CD4-positive, alpha-beta T cell treated with Interleukin-17A for 4 hours (primary cell): ENCODE data around the gene PPIL1.
"Not testable (repeated sequence)": the region's sequence is repeated elsewhere in the genome, so short reads cannot be mapped to it uniquely, and the experiment has no call there.

Experiments used
- DNase-seq: peaks from one replicate; pipeline ENCODE4 v3.0.0-alpha.2; 2020; ENCODE audit warnings: mixed read lengths

PPIL1 gene

GRCh38 chr6:36814249-36814648 lies 60.4 kb downstream of the PPIL1 start:
- no peak for DNase-seq

GRCh38 chr6:36813526-36813925 lies 61.1 kb downstream of the PPIL1 start:
- no peak for DNase-seq

DNA sequence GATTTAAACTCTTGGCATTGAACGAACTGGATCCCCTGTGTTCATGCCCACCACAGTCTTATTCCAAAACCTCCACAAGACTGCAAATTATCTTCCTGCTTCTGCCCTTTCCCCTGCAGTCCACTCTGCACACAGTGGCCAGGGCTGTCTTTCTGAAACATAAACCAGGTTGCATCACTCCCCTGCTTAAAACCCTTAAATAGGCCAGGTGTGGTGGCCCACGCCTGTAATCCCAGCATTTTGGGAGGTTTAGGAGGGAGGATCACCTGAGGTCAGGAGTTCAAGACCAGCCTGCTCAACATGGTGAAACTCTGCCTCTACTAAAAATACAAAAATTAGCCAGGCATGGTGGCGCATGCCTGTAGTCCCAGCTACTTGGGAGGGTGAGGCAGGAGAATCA lies 61.6 kb downstream of the PPIL1 start:
- DNase-seq: not testable (repeated sequence)

DNA sequence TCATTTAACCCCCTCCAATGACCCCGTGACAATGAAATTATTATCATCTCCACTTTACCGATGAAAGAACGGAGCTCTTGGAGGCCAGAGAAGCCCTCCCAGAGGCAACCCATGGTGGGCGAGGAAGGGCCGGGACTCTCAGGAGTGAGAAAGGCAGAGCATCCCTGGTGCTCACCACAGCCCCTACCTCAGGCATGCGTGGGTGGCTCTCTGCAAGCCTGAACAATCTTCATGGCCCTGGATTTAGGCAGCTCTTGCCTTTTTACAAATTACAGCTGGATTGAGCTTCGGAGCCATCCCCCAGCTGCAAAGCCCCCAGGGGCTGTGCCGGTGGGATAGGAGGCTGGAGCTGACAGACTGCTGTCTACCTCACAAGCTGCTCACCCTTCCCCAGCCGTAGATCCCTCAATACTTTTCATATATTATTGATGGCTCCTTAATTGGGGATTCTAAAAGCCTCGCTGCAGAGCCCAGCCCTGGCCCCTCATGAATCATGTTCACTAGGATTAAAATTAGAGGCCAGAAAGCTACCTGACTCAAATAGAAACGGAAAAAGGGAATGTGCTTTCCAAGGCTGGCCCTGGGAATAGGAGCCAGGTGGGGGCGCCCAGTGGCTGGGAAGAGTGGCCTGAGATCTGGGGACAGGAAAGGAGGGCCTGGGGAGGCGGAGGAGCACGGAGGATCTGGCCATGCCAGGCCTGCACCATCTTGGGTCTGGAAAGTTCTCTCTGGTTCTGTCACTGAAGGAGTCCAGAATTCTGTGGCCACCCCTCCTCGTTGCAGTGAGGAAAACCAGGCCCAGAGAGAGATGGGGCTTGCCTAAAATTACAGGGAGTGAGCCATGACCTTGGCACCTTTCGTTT lies 64.4 kb downstream of the PPIL1 start:
- DNase-seq: no peak

DNA sequence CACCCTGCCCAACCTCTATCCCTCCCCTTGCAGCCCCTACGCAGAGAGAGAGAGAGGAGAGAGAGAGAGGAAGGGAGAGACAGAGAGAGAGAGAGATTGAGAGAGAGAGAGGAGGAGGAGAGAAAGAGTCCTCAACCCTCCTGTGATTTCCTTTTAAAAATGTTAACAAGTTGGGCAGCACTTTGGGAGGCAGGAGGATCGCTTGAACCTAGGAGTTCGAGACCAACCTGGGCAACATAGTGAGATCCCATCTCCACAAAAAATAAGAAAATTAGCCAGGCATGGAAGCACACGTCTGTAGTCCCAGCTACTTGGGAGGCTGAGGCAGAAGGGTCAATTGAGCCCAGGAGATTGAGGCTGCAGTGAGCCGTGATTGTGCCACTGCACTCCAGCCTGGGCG lies 65.4 kb downstream of the PPIL1 start:
- no peak for DNase-seq

GRCh38 chr6:36808634-36809033 lies 66.0 kb downstream of the PPIL1 start:
- no peak for DNase-seq

GRCh38 chr6:36807750-36808149 lies 66.9 kb downstream of the PPIL1 start:
- no peak for DNase-seq

GRCh38 chr6:36807143-36807542 lies 67.5 kb downstream of the PPIL1 start:
- no peak for DNase-seq

- DNase-seq: no peak
These were observed 68.7 kb downstream of the PPIL1 start for GRCh38 chr6:36805917-36806316.

- no peak for DNase-seq
These were observed 69.4 kb downstream of the PPIL1 start for GRCh38 chr6:36805096-36805797.
